Dedifferentiated amniotic fluid mesenchymal stem cell (primary cell): ENCODE measurements around the gene PLCH2.

Source experiments
- DNase-seq: peaks from one replicate; pipeline ENCODE4 v3.0.0-alpha.2; 2016; ENCODE audit errors: extremely low spot score

Gene PLCH2, protein sequence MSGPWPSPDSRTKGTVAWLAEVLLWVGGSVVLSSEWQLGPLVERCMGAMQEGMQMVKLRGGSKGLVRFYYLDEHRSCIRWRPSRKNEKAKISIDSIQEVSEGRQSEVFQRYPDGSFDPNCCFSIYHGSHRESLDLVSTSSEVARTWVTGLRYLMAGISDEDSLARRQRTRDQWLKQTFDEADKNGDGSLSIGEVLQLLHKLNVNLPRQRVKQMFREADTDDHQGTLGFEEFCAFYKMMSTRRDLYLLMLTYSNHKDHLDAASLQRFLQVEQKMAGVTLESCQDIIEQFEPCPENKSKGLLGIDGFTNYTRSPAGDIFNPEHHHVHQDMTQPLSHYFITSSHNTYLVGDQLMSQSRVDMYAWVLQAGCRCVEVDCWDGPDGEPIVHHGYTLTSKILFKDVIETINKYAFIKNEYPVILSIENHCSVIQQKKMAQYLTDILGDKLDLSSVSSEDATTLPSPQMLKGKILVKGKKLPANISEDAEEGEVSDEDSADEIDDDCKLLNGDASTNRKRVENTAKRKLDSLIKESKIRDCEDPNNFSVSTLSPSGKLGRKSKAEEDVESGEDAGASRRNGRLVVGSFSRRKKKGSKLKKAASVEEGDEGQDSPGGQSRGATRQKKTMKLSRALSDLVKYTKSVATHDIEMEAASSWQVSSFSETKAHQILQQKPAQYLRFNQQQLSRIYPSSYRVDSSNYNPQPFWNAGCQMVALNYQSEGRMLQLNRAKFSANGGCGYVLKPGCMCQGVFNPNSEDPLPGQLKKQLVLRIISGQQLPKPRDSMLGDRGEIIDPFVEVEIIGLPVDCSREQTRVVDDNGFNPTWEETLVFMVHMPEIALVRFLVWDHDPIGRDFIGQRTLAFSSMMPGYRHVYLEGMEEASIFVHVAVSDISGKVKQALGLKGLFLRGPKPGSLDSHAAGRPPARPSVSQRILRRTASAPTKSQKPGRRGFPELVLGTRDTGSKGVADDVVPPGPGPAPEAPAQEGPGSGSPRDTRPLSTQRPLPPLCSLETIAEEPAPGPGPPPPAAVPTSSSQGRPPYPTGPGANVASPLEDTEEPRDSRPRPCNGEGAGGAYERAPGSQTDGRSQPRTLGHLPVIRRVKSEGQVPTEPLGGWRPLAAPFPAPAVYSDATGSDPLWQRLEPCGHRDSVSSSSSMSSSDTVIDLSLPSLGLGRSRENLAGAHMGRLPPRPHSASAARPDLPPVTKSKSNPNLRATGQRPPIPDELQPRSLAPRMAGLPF (N-terminal part only)

DNA sequence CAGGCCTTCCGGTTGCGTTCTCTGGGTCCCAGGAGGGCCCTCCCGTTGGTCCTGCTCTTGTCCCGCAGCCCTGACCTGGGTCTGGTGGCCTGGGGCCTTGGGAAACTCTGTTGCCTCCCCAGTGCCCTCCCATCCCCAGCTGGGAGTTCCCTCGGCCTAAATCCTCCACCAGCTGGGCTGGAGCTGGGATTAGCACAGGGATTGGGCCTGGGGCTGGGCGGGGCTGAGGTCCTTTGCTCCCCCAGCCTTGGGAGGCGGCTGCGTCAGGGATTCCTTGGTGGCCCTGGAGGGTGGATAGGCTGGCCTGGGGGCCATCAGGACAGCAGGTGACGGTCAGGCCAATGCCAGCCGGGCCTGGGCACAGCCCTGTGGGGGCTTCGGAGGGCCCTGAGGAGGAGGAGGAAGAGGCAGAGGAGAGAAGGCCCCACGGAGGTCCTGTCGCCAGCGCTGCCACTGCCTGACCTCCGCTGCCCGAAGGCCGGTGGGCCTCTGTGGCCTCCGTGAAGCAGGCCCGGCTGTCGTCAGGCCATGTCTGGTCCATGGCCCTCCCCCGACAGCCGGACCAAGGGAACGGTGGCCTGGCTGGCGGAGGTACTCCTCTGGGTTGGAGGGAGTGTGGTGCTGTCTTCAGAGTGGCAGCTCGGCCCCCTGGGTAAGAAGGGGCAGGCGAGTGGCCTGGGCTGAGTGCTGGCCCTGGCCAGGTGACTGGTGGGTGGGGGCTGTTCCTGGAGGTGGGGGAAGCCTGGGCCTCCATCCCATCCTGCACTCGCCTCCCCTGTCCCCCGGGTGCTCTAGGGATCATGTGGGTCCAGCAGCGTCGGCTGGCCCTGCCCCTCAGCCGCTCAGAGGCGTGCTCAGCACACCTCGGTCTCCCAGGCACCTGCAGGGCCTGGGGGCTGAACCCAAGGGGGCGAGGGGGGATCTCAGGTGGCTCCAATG lies at the start of gene PLCH2:
TSS of gene PLCH2 (plus strand) at position 229 of the 939 bp plus-strand sequence. CDS start at position 529, 300 bp downstream.
- DNase-seq = no peak

DNA sequence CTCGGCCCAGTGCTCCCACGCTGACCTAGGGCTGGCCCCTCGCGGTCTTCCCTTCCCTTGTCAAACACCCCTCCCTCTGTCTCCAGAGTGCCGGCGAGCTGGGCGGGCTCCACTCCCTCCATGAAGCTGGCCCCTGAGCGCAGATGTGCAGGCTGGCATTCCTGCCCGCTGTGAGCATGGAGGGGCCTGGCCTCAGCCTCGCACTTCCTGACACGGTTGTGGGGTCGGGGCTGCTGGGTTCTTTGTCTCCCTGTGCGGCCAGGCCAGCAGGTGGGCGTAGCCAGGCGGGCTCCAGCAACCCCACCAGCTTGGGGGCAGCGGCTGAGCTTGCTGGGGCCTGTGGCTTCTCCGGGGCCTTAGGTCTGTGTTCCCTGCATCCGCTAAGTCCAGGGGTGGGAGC lies 49.5 kb upstream of the PLCH2 start:
- DNase-seq = no peak

DNA sequence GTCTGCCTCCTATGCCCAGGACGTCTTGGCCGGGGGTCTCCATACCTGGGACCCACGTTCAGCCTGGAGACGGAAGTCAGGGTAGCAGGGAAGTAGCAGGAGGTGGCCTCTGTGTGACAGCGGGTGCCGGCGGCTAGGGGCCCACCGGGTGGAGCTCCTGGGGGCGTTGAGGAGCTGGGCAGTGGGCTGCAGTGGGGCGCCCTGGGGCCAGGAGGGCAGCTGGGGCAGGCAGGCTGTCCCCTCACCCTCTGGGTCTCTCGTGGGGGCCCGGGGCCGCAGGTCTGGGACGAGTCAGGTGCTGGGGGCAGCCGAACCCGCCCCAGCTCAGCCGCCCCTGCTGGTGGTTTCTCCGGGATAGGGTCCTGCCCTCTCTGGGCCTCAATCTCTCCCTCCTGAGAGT lies 49.0 kb upstream of the PLCH2 start:
- no peak for DNase-seq

DNA sequence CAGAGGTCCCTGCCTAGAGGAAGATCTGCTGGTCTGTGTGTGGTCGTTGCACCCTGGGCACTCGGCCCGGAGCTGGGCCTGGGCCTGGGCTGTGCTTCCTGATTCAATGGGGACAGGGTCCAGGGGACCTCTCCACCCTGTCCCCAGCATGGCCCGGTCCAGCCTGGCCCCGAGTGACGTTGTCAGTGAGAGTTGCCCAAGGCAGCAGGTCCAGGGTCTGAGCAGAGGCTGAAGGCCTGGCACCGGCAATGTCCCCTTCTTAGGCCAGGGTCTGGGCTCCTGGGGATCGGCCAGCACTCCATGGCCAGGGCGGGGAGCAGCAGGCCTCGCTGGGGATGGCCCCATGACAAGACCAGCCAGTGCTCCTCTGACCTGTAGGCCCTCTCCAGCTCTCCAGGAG lies 48.1 kb upstream of the PLCH2 start:
- no peak for DNase-seq

DNA sequence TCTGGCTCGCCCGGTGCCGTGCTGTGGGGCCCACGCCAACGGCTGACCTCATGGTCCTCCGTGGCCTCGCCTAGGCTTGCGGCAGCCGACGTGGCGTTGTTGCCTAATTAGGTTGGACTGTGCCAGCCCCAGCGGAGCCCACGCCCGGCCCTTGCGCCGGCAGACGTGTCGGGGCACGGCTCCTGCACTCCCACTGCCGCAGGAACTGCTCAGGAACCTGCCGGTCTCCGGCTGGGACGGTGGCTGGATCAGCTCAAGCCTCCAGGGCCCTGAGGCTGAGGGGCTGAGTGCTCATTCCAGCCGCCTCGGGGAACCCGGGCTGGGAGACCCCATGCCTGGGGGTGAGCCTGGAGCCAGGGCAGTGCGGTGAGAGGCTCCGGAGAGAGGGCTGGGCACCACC lies 47.6 kb upstream of the PLCH2 start:
- DNase-seq = no peak

DNA sequence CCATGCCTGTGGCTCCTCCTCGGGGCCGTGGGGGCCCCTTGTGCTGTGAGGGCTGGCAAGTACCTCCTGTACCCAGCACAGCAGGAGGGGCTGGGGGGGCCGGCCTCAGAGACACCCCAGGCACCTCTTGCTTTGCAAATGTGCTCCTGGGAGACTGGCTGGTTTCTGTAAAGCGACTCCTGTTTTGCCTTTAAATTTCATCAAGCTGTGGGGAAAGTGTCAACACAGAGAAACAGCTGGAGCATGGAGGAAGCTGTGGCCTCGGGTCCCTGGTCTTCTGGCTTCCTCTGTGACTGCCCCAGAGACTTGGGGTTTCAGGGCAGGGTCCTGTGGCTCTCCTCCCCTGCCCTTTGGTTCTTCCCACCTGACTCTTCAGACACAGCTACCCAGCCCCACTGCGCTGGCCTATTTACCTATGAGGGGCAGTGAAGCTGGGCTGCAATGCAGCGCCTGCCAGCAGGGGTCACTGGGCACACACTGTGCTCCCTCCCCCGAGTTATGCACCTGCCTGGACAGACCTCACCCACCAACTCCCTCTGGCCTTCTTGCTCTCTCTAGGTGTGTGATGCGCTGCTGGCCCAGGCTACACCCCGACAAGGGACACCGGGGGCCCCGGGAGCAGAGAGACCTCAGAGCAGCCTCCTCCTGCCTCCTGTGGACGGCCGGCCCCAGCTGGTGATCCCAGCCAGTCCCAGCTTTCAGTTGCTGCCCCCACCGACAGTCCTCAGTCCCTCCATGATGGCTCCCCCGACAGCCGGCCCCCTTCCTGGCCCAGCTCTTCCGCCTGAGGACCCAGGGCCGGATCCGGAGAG lies 46.1 kb upstream of the PLCH2 start:
- no peak for DNase-seq

DNA sequence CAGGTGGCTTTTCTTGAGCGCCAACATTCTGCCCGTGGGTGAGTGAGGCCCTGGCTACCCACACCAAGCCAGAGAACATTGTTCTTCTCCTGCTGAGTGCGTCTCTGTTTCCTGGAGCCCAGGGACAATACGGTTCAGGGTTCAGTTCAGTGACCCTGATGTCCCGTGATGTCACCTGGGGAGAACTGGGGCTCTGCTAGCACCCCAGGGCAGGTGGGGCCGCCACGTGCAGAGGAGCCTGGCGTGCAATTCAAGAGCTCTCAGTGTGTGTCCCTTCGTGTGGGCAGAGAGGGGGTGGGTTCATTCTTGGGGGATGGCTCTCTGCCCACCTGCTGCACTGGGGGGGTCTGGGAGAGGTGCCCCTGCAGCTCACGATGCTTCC lies 45.5 kb upstream of the PLCH2 start:
- no peak for DNase-seq

DNA sequence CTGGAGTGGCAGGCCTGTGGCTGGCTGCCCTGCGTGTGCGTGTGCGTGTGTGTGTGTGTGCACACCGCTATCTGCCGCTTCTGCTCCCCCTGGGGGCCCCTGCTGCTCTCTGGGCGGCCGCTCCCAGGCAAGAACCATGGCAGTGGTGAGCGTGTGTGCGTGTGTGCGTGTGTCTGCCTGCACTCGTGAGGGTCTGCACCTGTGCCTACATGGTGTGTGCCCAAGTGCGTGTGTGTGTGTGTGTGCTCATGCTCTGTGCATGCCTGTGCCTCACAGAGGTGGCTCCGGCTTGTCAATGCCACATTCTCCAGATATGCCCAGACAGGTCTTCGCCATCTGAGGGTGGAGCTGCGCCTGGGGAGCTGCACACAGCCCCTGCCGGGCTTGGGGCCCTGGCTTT lies 45.0 kb upstream of the PLCH2 start:
- no peak for DNase-seq

DNA sequence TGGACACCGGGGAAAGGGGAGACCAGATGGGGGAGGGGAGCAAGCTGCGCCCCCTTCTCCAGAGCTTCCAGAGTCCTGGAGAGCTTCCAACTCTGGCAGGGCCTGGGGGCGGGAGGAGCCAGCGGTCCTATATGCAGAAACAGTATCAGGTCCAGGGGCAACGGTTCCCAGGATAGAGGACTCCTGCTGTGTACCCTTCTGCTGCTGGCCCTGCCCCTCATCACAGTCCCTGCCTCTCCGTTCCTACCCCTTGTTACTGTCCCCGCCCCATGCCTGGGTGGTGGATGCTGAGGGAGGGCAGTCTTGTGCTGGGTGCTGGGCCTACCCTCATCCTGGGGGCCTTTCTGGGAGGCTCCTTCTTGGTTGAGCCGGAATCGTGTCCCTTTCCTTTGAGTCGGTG lies 44.6 kb upstream of the PLCH2 start:
- no peak for DNase-seq

DNA sequence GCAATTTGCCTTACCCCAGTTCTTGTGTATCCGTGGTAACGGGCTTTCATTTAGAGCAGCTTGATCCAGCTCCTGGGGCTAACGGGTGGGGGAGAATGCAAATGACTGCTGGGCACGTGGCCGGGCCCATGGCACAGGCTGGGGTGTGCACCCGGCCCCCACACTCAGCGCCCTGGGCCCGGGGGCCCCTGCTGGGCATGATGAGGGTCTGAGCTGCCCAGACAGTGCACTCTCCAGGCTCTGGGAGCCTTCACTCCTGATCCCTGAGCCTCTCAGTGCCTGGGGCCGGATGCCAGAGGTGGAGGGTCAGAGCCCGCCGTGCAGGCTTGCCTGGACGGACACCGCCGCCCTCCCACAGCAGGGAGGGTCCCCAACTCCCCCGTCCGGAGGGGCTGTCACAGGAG lies 43.6 kb upstream of the PLCH2 start:
- no peak for DNase-seq

DNA sequence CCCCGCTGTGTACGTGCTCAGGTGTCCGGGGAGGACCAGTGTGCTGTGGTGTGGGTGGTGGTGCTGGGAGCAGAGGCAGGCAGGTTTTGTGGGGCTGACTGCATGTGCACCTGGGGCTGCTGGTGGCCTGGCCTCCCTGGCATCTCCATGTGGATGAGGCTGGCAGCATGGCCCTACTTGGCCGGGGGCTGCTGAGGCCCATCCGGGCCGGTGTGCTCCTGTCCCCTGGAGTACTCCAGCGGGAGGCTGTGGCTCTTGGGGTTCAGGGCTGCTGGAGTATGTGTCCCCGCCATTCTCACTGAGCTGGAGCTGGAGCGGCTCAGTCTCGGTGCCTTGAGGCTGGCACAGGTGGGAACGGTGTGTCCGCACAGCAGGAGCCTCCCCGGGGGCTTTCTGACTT lies 42.9 kb upstream of the PLCH2 start:
- DNase-seq = no peak

DNA sequence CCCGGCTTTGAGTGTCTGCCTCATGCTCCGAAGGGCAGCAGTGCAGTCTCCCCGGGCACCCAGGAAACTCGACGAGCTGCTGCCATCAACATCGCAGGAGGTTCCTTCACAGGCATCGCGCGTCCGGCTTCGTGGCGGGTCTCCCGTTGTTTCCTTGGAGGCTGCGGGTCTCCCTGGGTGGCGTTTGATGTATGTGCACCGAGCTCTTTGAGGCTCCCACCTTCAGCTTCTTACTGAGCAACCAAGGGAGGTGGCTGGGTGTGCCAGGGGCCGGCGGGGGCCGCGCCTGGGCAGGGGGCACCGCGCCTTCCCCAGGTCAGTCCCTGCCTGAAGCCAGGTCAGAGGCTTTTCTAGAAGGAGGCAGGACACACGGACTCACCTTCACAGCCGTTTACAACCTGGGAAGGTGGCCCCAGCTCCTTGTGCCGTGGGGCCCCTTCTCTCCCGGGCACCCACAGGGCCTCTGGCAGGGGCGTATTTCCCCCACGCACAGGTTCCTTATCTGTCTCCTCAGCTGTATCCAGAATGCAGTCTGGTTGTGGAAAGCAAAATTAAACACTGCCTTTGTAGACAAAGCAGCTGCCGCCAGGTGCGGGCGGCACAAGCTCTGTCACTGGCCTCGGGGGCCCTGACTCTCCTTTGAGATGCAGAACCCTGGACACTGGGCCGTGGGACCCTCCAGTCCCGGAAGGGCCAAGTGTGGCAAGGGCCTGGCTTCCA lies 42.0 kb upstream of the PLCH2 start:
- no peak for DNase-seq

DNA sequence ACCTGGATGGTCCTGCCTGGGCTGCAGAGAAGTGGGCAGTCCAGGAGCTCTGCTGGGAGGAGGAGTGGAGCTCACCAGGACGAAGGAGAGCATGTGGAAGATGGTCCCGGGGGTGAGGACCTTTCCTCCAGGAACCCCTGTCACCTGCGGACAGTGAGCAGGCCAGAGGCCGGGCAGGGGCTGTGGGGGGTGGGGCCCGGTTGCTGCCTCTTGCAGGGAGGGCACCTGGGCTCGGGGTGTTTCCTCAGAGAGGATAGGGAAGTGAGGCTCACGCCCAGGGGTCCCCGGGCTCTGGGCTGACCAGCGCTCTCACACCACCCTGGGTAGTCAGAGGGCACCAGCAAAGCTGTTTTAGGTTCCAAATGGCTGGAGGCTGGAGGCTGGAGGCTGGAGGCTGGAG lies 41.0 kb upstream of the PLCH2 start:
- DNase-seq = no peak

DNA sequence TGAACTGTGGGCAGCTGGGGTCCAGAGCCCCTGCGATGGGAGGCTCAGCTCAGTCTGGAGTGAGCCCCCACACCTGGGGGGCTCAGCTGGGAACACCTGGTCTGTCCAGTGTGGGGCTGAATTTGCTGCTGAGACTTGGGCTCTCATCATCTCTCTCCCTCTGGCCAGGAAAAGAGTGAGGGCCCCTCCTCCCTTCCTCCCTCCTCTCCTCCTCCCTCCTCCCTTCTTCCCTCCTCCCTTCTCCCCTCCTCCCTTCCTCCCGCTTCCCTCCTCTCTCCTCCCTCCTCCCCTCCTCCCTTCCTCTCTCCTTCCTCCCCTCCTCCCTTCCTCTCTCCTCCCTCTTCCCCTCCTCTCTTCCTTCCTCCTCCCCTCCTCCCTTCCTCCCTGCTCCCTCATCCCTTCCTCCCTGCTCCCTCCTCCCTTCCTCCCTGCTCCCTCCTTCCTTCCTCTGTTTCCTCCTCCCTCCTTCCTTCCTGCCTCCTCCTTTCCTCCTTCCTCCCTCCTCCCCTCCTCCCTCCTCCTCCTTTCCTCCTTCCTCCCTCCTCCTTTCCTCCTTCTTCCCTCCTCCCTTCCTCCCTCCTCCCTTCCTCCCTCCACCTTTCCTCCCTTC lies 40.2 kb upstream of the PLCH2 start:
- no peak for DNase-seq

DNA sequence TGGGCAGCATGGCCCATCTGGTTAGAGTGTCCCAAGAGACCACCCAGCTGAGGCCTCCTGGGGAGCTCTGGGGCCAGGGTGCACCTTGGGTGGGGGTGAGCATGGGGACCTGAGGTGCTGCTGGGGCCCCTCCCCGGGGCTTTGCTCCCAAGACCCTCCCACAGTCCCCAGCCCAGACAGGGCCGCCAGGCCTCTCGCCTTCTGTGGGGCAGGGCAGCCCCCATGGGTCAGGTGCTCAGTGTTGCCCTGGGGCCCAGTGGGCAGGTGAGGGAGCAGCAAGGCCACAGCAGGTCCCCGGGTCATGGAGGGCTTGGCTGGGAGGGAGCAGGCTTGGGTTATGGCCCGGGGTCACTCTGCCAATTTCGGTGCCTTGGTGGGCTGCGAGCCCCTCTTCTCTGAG lies 39.2 kb upstream of the PLCH2 start:
- no peak for DNase-seq

DNA sequence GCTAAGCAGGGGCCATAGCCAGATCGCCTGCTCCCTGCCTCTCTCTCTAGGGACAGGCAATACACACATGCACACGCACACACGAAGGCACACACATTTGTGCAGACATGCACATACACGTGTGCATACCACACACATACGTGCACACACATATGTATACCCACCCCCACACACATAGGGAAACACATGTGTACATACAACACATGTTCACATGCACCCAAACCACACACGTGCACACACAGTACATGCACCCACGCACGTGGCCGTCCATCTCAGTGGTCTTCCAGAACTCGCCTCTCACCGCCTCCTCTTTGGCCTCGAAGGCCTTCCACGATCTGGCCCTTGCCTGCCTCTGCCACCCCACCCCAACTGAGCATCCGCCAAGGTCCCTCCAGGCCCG lies 38.5 kb upstream of the PLCH2 start:
- no peak for DNase-seq

DNA sequence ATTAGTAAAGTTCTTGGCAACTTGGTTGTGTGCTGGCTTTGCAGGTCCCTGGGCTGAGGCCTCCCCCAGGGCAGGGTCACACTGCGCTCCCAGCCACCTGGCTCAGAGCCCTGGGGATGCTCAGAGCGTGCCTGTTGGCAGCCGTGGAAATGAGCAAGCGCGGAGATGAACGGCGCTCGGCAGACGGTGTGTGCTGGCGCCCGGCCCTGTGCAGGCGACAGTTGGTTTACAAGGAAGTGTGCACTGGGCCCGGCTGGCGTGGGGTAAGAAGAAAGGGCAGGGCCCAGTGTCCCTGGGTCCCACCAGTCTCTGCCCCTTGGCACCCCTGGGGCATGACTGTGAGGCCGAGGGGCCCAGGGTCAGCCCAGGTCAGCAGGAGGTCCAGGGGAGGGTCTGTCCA lies 38.1 kb upstream of the PLCH2 start:
- DNase-seq = no peak

DNA sequence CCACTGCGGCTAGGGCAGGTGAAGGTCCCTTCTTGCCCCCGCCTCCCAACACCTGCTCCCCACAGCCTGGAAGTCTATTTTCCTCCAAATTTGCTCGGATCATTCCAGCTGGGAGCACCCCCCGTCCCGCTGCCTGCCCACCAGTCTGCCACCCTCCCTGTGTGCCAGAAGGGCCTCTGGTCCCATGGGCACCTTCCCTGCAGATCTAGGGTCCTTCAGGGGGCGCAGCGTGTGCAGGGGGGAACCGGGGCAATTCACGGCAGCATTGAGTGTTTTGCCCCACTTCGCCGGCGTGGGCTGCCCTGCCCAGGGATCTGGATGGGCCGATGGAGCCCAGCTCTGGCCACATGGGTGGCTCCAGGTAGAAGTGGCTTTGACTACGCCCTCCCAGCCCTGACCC lies 37.4 kb upstream of the PLCH2 start:
- DNase-seq = no peak

DNA sequence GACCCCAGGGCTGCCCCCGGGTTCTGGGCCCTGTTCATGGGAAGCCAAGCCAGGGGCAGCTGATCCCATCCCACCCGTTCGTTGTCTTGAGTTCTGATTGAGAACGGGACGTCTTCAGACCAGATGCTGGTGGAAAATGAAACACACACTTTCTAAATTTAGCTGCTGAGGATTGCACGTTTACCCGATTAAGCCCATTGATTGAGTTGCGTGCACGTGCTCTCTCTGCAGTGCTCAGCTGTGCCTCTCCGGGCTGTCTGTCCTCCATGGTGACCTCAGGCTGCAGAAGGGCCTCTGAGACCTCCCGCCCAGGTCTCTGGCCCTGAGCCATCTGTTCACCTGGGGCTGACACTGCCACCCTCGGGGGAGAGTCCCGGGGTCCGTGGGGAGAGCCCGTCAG lies 36.7 kb upstream of the PLCH2 start:
- no peak for DNase-seq
